ENCODE results near the gene MYH11.
"Not testable (repeated sequence)": the region's sequence is repeated elsewhere in the genome, so short reads cannot be mapped to it uniquely, and the experiment has no call there.

Gene MYH11

DNA sequence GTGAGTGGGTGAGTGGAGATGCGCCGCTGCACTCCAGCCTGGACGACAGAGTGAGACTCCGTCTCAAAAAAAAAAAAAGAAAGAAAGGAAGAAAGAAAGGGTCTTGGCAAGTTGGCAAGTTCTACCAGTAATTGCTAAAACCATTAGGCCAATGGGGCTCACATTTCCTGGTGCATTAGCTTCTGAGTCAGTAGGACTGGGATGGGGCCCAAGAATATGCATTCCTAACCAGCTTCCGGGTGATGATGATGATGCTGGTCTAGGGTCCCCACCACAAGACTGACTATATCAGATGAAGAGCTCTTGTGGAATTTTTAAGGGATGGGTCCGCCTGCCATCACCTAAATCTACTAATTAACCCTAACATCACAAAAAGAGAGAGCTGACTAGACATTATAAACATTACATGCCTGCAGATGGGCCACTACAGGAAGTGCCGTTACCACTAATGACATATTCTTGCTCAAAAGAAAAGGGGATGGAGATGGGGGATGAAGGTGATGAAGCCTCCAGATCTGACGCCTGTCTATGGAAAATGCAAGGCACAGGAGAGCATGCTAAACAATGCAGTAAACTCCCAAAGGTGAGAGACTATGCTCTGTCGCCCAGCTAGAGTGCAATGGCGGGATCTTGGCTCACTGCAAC lies 13.1 kb downstream of the MYH11 start:
- no peaks in the 10 kb centered on the region for H3K36me3 ChIP-seq (replicated peaks)
- no peaks in the 10 kb centered on the region for H3K9me3 ChIP-seq
- H3K27me3 ChIP-seq (ENCODE audit: low read depth) = no peaks in the 10 kb centered on the region
- in situ Hi-C loops (cut with MboI; ENCODE audit: low sequenced_read_pairs) = no loop called here
- no peaks in the 10 kb centered on the region for H3K4me1 ChIP-seq
- H3K4me3 ChIP-seq = no peak overlapping the region
- DNase-seq (ENCODE audit: low spot score in 2 of 2) = no peak

DNA sequence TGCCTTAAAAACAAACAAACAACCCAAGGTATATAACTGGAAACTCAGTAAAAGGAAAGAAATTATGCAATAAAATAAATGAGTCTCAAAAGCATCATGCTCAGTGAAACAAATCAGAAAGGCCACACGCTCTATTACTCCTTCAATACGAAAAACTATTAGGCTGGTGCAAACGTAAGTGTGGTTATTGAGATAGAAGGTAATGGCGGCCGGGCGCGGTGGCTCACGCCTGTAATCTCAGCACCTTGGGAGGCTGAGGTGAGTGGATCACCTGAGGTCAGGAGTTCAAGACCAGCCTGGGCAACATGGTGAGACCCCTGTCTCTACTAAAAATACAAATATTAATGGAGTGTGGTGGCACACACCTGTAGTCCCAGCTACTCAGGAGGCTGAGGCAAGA lies 17.6 kb downstream of the MYH11 start:
- H3K9me3 ChIP-seq; DNase-seq (ENCODE audit: low spot score in 2 of 2); H3K4me1 ChIP-seq; H3K36me3 ChIP-seq (replicated peaks); H3K4me3 ChIP-seq; H3K27me3 ChIP-seq (ENCODE audit: low read depth); in situ Hi-C loops (cut with MboI; ENCODE audit: low sequenced_read_pairs): not testable (repeated sequence)

DNA sequence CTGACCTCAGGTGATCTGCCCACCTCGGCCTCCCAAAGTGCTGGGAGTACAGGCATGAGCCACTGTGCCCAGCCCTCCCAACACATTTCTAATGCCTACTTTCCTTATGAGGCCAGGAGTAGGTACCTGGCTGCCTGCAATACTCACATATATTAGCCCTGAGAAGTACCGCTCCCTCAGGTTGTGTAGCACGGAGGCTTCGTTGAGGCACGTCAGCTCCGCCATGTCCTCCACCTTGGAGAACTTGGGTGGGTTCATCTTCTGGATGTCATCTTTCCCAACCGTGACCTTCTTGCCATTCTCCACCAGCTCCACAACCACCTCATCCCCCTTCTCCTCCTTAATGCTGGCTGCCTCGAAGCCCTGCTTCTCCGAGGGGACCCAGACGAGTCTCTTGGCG lies 19.1 kb downstream of the MYH11 start:
- H3K4me1 ChIP-seq = no peaks in the 10 kb centered on the region
- DNase-seq (ENCODE audit: low spot score in 2 of 2) = no peak
- no peak overlapping the region for H3K4me3 ChIP-seq
- no peaks in the 10 kb centered on the region for H3K9me3 ChIP-seq
- in situ Hi-C loops (cut with MboI; ENCODE audit: low sequenced_read_pairs) = no loop called here
- no peaks in the 10 kb centered on the region for H3K36me3 ChIP-seq (replicated peaks)
- no peaks in the 10 kb centered on the region for H3K27me3 ChIP-seq (ENCODE audit: low read depth)

DNA sequence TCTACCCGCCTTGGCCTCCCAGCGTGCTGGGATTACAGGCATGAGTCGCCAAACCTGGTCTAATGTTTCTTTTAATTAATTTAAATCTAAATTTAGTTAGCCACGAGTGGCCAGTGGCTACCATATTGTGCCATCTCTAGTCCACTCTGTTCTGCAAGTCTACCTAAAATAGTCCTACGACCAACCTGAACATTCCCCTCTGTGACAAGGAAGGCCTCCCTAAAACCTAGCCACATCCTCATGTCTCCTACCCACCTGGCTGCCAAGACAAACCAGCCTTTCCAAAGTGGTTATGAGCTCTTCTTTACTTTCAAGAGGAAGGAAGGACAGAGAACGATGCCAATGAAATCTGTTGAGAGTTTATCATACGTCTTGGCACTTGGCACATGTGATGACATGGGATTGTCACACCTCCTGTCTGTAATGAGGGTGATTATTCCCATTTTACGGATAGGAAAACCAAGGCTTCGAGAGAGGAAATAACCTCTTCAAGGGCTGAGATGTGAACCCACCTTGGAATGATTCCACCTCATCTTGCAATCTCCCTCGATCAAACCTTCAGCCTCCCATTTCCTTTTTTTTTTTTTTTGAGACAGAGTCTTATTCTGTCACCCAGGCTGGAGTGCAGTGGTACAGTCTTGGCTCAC lies 19.7 kb downstream of the MYH11 start:
- no peaks in the 10 kb centered on the region for H3K4me1 ChIP-seq
- H3K27me3 ChIP-seq (ENCODE audit: low read depth) = no peaks in the 10 kb centered on the region
- DNase-seq (ENCODE audit: low spot score in 2 of 2) = no peak
- H3K9me3 ChIP-seq = no peaks in the 10 kb centered on the region
- no peaks in the 10 kb centered on the region for H3K36me3 ChIP-seq (replicated peaks)
- in situ Hi-C loops (cut with MboI; ENCODE audit: low sequenced_read_pairs) = no loop called here
- H3K4me3 ChIP-seq = no peak overlapping the region

DNA sequence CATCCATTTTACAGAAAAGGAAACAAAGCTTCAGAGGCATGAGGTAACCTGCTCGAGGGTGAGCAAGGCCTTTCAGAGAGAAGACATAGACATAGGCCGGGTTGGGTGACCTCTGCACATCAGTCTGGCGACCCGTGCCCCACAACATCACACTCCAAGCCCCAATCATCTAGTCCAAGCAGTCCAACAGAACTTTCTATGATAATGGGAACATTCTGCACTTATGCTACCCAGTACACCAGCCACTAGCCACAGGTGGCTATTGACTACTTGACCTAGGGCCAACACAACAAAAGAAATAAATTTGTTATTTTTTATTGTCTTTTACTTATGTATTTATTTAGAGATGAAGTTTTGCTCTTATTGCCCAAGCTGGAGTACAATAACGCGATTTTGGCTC lies 20.8 kb downstream of the MYH11 start:
- Histone ChIP-seq H3K9me3 (no peaks in the 10 kb centered on the region), H3K27me3 (ENCODE audit: low read depth) (no peaks in the 10 kb centered on the region), H3K4me1 (no peaks in the 10 kb centered on the region), H3K36me3 (replicated peaks) (no peaks in the 10 kb centered on the region), H3K4me3 (no peak overlapping the region)
- in situ Hi-C loops (cut with MboI; ENCODE audit: low sequenced_read_pairs) = no loop called here
- DNase-seq (ENCODE audit: low spot score in 2 of 2) = no peak

DNA sequence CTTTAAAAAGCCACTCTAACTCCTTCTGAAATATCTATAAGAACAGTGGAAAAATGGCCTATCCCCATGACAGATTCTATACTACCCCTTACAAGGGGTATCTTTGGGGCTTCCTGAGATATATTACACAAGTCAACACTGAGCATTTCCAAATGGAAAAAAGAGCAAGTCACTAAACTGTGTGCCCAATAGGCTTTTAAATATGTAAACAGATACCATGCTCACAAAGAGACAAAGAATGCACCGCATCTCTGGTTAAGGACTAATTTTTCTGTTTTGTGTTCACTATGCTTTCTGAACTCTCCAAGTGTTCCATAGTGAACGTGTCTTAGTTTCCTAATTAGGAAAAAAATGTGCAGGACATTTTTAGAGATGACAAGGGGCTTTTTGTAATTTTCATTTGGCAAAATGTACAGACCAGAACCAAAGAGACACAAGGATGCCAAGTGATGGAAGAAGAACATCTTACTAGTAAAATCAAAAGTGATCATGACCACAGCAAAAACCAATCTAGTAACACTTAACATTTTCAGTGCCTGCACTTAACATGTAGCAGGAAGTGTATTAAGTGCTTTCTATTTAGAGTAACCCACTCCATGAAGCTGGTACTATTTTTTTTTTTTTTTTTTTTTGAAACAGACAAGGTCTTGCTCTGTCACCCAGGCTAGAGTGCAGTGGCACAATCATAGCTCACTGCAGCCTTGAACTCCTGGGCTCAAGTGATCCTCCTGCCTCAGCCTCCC lies 21.5 kb downstream of the MYH11 start:
- no peak overlapping the region for H3K4me3 ChIP-seq
- H3K27me3 ChIP-seq (ENCODE audit: low read depth) = no peaks in the 10 kb centered on the region
- in situ Hi-C loops (cut with MboI; ENCODE audit: low sequenced_read_pairs) = no loop called here
- no peaks in the 10 kb centered on the region for H3K9me3 ChIP-seq
- no peak for DNase-seq (ENCODE audit: low spot score in 2 of 2)
- H3K4me1 ChIP-seq = no peaks in the 10 kb centered on the region
- no peaks in the 10 kb centered on the region for H3K36me3 ChIP-seq (replicated peaks)

DNA sequence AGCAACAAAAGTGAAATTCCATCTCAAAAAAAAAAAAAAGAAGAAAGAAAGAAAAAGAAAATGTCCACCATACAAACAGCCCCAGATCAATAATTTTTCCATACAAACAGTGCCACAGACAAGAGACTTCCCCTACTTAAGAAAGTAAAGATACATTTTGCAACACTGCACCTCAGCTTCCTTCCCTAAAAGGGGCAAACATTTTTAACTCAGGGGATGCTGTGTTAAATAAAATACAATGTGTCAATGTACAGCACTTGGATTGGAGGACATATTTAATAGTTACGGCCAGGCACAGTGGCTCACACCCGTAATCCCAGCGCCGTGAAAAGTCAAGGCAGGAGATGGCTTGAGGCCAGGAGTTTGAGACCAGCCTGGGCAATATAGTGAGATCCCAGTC lies 22.3 kb downstream of the MYH11 start:
- H3K4me3 ChIP-seq = no peak overlapping the region
- no peaks in the 10 kb centered on the region for H3K4me1 ChIP-seq
- H3K9me3 ChIP-seq = no peaks in the 10 kb centered on the region
- H3K36me3 ChIP-seq (replicated peaks) = no peaks in the 10 kb centered on the region
- no peak for DNase-seq (ENCODE audit: low spot score in 2 of 2)
- in situ Hi-C loops (cut with MboI; ENCODE audit: low sequenced_read_pairs) = no loop called here
- H3K27me3 ChIP-seq (ENCODE audit: low read depth) = no peaks in the 10 kb centered on the region

DNA sequence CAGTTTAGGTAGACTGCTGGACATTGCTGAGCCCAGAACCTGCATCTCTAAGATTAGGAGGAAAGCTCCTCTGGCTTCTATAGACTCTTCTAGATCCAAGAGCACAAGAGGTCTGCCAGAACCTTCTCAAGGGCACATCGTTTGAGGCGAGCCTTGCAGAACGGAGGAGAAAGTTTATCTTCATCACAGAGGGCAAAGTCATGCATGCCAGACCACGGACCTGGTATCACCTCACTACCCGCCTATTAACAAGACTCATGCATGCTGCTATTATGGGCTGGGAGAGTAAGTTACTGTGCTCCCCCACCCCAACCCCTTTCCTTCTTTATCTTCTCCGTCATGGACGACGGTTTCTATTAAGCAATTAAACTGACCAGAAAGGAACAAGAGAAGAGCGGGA lies 23.3 kb downstream of the MYH11 start:
- no peaks in the 10 kb centered on the region for H3K4me1 ChIP-seq
- no peak overlapping the region for H3K4me3 ChIP-seq
- in situ Hi-C loops (cut with MboI; ENCODE audit: low sequenced_read_pairs) = no loop called here
- DNase-seq (ENCODE audit: low spot score in 2 of 2) = no peak
- no peaks in the 10 kb centered on the region for H3K36me3 ChIP-seq (replicated peaks)
- no peaks in the 10 kb centered on the region for H3K9me3 ChIP-seq
- H3K27me3 ChIP-seq (ENCODE audit: low read depth) = no peaks in the 10 kb centered on the region

DNA sequence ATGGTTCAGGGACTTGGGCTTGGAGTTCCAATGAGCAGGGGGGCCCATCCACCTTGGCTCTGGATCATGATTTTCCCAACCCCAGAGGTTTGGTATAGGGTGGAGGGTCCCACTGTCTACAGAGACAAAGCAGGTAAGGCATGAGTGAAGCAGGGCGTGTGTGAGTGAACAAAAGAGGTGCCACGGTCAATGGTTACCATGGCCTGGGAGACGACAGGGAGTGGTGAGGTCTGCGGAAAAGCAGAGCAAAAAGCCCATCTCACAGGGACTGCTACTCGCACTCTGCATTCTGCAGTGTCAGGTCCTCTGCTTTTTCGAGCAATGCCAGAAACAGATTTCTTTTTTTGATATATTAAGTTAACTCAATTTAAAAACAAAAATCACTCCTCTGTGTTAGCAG lies 24.6 kb downstream of the MYH11 start:
- no peak overlapping the region for H3K4me3 ChIP-seq
- in situ Hi-C loops (cut with MboI; ENCODE audit: low sequenced_read_pairs) = no loop called here
- no peak for DNase-seq (ENCODE audit: low spot score in 2 of 2)
- no peaks in the 10 kb centered on the region for H3K4me1 ChIP-seq
- no peaks in the 10 kb centered on the region for H3K27me3 ChIP-seq (ENCODE audit: low read depth)
- no peaks in the 10 kb centered on the region for H3K36me3 ChIP-seq (replicated peaks)
- H3K9me3 ChIP-seq = no peaks in the 10 kb centered on the region

DNA sequence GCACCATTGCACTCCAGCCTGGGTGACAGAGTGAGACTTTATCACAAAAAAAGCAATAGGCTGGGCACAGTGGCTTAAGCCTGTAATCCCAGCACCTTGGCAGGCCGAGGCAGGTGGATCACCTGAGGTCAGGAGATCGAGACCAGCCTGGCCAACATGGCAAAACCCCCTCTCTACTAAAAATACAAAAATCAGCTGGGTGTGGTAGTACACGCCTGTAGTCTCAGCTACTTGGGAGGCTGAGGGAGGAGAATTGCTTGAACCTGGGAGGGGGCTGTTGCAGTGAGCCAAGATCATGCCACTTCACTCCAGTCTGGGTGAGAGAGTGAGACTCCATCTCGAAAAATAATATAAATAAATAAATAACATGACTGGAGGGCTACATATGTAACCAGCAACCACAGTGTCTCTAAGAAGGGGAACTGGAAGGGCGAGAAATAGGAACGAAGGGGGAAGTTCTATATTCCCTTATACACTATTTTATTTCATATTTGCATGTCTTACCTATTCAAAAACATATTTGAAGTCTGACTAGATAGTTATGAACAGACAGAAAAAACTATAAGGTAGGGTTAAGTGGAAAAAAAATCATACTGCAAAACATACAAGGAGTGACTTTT lies 25.9 kb downstream of the MYH11 start:
- H3K27me3 ChIP-seq (ENCODE audit: low read depth) = no peaks in the 10 kb centered on the region
- no peaks in the 10 kb centered on the region for H3K9me3 ChIP-seq
- no peak for DNase-seq (ENCODE audit: low spot score in 2 of 2)
- no peak overlapping the region for H3K4me3 ChIP-seq
- H3K36me3 ChIP-seq (replicated peaks) = no peaks in the 10 kb centered on the region
- in situ Hi-C loops (cut with MboI; ENCODE audit: low sequenced_read_pairs) = no loop called here
- H3K4me1 ChIP-seq = no peaks in the 10 kb centered on the region

DNA sequence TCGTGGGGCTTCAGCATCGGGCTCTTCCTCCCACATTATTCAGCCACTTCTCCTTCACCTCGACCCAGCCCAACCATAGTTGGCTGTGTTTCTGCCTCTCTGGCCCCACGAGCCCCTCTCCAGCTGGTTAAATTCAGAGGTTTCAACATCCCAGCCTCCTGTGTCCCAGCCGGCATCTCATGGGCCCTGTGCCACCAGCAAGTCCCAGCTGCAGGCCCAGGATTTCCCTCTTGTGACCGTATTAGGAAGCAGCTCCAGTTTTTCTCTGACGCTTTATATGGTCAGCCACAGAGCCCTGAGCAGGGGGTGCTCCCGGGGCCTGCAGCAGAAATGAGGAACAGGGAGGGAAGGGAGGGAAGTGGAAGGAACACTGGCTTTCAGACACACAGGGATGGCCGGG lies 27.4 kb downstream of the MYH11 start:
- no peaks in the 10 kb centered on the region for H3K4me1 ChIP-seq
- DNase-seq (ENCODE audit: low spot score in 2 of 2) = no peak

DNA sequence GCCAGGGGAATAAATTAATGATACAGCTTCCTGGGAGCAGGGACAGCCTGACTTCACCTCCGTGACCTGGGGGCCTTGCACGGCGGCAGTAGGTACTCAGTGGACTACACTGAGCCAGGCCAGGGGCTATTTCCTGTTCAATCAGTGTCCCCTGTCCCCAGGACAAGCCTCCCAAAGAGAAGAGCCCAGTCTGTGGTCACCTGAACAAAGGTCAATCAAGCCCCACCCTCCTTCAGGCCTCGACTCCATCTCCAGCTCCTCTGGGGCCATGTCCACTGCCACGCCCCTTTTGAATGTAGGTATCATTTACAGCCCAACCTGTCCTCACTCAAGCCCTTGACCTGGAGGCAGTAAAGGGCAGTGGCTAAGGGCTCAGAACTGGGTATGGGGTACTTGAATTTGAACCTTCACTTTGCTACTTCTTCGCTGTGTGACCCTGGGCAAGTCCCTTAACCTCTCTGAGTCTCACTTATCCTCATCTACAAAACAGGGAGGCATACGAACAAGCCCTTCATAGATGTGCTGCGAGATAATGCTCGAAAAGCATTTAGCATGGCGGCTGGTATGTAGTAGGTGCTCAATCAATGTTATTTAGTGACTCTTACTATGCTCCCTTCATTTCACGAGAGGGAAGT lies 29.0 kb downstream of the MYH11 start:
- Histone ChIP-seq H3K27me3 (ENCODE audit: low read depth) (no peaks in the 10 kb centered on the region), H3K36me3 (replicated peaks) (no peaks in the 10 kb centered on the region), H3K4me3 (no peak overlapping the region), H3K9me3 (no peaks in the 10 kb centered on the region), H3K4me1 (no peaks in the 10 kb centered on the region)
- in situ Hi-C loops (cut with MboI; ENCODE audit: low sequenced_read_pairs) = no loop called here
- no peak for DNase-seq (ENCODE audit: low spot score in 2 of 2)

More for the DNA sequence above, 27.4 kb downstream of the MYH11 start:
- in situ Hi-C loops (cut with MboI; ENCODE audit: low sequenced_read_pairs) = no loop called here
- Histone ChIP-seq H3K36me3 (replicated peaks) (no peaks in the 10 kb centered on the region), H3K4me3 (no peak overlapping the region), H3K9me3 (no peaks in the 10 kb centered on the region), H3K27me3 (ENCODE audit: low read depth) (no peaks in the 10 kb centered on the region)

DNA sequence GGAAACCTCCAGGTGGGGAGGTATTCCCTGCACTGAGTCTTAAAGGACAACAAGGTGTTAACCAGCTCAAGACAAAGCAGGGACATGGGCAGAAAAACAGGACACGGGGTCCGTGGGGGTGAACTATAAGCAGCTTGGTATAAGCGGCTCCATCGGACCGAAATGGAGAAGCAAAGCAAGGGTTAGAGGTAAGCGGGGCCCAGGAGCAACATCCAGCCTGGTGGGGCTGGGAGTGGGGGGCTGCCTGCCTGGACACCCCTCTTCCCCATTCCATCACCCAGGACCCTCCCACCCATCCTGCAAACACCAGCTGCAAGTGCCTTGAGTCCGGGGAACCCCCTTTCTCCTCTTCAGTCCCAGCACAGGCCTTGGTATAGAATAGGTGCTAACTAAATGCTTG lies 29.5 kb downstream of the MYH11 start:
- Histone ChIP-seq H3K4me3 (no peak overlapping the region), H3K9me3 (no peaks in the 10 kb centered on the region), H3K36me3 (replicated peaks) (no peaks in the 10 kb centered on the region), H3K27me3 (ENCODE audit: low read depth) (no peaks in the 10 kb centered on the region), H3K4me1 (no peaks in the 10 kb centered on the region)
- in situ Hi-C loops (cut with MboI; ENCODE audit: low sequenced_read_pairs) = no loop called here
- DNase-seq (ENCODE audit: low spot score in 2 of 2) = no peak

Data from HAP-1 (cell line).